Activated CD8-positive, alpha-beta T cell treated with anti-CD3 and anti-CD28 coated beads for 36 hours (primary cell): ENCODE results near the gene NEDD4L. TPM values are rescaled to one million over a fixed set of nuclear protein-coding genes. Genes with fewer than 3 reads are reported as not detected.

ENCODE experiments used
- ATAC-seq: fragments of 200-7000 bp; cut with Tn5 transposase; one replicate; pipeline ENCODE4 v1.10.0; 2021; ENCODE audit warnings: mild to moderate bottlenecking, moderate library complexity
- CTCF ChIA-PET: fragments of 350-600 bp; sonication (Branson Sonifier 250); formaldehyde crosslinking; loops from one replicate; lab custom pipeline; 2021; ENCODE audit warnings: antibody characterized with exemption; lab: Charles Lee
- POLR2A ChIA-PET: fragments of 350-600 bp; sonication (Branson Sonifier 250); formaldehyde crosslinking; loops from one replicate; lab custom pipeline; 2021; ENCODE audit warnings: antibody characterized with exemption; lab: Charles Lee
- DNase-seq: peaks from one replicate; pipeline ENCODE4 v3.0.0-alpha.2; 2020
- H3K27ac Mint-ChIP-seq: one replicate; pipeline ENCODE4 v1.8.0; 2021; ENCODE audit warnings: mild to moderate bottlenecking, mixed read lengths
- H3K27me3 Mint-ChIP-seq: one replicate; pipeline ENCODE4 v1.8.0; 2021; ENCODE audit warnings: mixed read lengths
- H3K36me3 Mint-ChIP-seq: one replicate; pipeline ENCODE4 v1.8.0; 2021; ENCODE audit warnings: low read depth, mixed read lengths
- H3K4me1 Mint-ChIP-seq: one replicate; pipeline ENCODE4 v1.8.0; 2021; ENCODE audit warnings: low read depth, mixed read lengths
- H3K4me3 Mint-ChIP-seq: one replicate; pipeline ENCODE4 v1.8.0; 2021; ENCODE audit warnings: mild to moderate bottlenecking, moderate library complexity, mixed read lengths
- H3K9me3 Mint-ChIP-seq: one replicate; pipeline ENCODE4 v1.8.0; 2021; ENCODE audit warnings: mixed read lengths
- intact Hi-C: fragments of 100-400 bp; cut with micrococcal nuclease; formaldehyde crosslinking; loops from one replicate; pipeline ENCODE4 v1.10.0; 2022
- total RNA-seq, 2 experiments: library from RNA; stranded (reverse); gene quantifications; one replicate each; pipeline ENCODE4 v1.2.3, GENCODE V29; 2021
- TF ChIP-seq, protein P1 (sequence below): fragments of 200-600 bp; IDR thresholded peaks from one replicate; pipeline ENCODE4 v1.8.0; 2022; ENCODE audit warnings: antibody characterized with exemption, mild to moderate bottlenecking

The NEDD4L gene
- total RNA-seq, 2 experiments from 2014 or later, result 7.5 to 8.5 TPM

GRCh38 chr18:58196881-58197872 is 153.2 kb downstream of the NEDD4L start:
- Mint-ChIP-seq H3K4me1 (peaks cover 16% of the 10 kb centered on the region), H3K27ac (no peak overlapping the region), H3K9me3 (no peaks in the 10 kb centered on the region), H3K27me3 (peaks cover 13% of the 10 kb centered on the region), H3K4me3 (no peak overlapping the region), H3K36me3 (no peaks in the 10 kb centered on the region)
- CTCF ChIA-PET, result interaction anchor here (1.3 to 1.4 kb wide), 3 partner anchors 16 to 52 kb away, joined by 3 to 4 read pairs (median 3); no protein-coding TSS in a partner anchor
- intact Hi-C loops, result no loop called here
- TF ChIP-seq, protein P1, sequence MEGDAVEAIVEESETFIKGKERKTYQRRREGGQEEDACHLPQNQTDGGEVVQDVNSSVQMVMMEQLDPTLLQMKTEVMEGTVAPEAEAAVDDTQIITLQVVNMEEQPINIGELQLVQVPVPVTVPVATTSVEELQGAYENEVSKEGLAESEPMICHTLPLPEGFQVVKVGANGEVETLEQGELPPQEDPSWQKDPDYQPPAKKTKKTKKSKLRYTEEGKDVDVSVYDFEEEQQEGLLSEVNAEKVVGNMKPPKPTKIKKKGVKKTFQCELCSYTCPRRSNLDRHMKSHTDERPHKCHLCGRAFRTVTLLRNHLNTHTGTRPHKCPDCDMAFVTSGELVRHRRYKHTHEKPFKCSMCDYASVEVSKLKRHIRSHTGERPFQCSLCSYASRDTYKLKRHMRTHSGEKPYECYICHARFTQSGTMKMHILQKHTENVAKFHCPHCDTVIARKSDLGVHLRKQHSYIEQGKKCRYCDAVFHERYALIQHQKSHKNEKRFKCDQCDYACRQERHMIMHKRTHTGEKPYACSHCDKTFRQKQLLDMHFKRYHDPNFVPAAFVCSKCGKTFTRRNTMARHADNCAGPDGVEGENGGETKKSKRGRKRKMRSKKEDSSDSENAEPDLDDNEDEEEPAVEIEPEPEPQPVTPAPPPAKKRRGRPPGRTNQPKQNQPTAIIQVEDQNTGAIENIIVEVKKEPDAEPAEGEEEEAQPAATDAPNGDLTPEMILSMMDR, result no peak
- DNase-seq (no peak), ATAC-seq (no peak)
- POLR2A ChIA-PET, result interaction anchor here (1.3 kb wide), 1 partner anchor 28 kb away, joined by 3 read pairs; no protein-coding TSS in a partner anchor

DNA sequence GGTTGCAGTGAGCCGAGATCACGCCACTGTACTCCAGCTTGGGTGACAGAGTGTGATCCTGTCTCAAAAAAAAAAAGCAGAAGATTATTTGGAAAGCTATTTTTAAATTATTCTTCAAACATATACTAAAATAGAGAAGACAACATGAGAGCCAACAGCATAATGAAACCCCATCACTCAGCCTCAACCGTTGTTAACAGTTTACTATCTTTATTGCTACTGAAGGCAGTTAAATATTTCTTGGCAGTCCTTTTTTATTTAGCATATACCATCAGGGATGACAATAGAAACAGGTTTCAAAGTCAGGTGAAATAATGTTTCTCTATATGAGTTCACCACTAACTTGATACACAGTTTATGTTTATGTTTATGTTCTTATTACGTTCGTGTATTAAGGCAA is 157.2 kb downstream of the NEDD4L start:
- POLR2A ChIA-PET, result no interaction called here
- TF ChIP-seq, protein P1, result no peak

DNA sequence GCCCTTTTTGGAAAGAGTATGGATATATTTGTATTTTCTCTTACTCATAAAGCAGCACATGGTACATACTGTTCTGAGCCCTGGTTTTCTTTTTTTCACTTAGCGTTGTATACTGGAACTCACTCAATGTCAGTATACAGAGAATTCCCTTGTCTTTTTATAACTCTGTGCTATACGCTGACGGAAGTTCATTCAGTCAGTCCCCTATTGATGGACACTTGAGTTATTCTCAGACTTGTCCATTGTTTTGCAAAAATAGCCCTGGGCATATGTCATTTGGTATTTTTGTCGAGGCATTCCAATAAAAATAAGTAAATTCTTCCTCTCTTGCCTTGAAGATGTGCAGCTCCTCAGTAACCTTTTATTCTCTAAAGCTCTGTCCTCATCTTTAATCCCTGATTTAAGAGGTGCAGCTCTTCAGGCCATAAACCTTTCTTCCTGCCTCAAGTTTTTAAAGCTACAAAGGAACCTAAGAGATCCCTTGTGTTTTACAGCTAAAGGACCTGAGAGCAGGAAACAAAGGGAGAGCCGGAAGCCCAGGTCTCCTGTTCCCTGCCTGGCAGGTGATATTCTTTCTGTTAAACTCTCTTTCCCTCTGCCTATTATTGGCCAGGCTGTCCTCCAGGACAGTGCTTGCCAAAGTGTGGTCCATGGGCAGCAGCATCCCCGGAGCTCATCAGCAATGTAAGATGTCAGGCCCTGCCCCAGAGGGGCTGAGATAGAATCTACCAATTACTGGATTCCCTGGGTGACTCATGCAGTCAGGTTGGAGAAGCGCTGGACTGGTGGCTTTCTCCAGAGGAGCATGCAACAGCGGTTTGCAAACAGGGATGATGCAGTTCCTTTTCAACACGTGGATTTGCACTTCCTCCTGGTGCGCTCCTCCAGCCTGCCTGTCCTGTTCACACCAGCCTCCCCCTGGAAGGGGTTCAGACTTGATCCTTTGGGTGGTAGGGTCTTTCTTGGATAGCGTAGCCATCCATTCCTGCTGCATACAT is 158.0 kb downstream of the NEDD4L start:
- ATAC-seq, result no peak
- no peak overlapping the region for H3K27ac Mint-ChIP-seq
- no peak overlapping the region for H3K4me3 Mint-ChIP-seq
- intact Hi-C loops, result no loop called here
- ChIA-PET POLR2A (no interaction called here), CTCF (no interaction called here)
- no peaks in the 10 kb centered on the region for H3K36me3 Mint-ChIP-seq
- H3K9me3 Mint-ChIP-seq, result no peaks in the 10 kb centered on the region
- DNase-seq, result no peak
- TF ChIP-seq, protein P1, result no peak
- peaks cover 3% of the 10 kb centered on the region for H3K27me3 Mint-ChIP-seq
- no peaks in the 10 kb centered on the region for H3K4me1 Mint-ChIP-seq

More for the DNA sequence above, 157.2 kb downstream of the NEDD4L start:
- intact Hi-C loops, result no loop called here
- H3K27me3 Mint-ChIP-seq, result peaks cover 3% of the 10 kb centered on the region
- DNase-seq, result no peak
- H3K4me1 Mint-ChIP-seq, result peaks cover 1% of the 10 kb centered on the region
- CTCF ChIA-PET, result no interaction called here
- no peaks in the 10 kb centered on the region for H3K36me3 Mint-ChIP-seq
- no peaks in the 10 kb centered on the region for H3K9me3 Mint-ChIP-seq
- no peak for ATAC-seq
- no peak overlapping the region for H3K27ac Mint-ChIP-seq
- no peak overlapping the region for H3K4me3 Mint-ChIP-seq

DNA sequence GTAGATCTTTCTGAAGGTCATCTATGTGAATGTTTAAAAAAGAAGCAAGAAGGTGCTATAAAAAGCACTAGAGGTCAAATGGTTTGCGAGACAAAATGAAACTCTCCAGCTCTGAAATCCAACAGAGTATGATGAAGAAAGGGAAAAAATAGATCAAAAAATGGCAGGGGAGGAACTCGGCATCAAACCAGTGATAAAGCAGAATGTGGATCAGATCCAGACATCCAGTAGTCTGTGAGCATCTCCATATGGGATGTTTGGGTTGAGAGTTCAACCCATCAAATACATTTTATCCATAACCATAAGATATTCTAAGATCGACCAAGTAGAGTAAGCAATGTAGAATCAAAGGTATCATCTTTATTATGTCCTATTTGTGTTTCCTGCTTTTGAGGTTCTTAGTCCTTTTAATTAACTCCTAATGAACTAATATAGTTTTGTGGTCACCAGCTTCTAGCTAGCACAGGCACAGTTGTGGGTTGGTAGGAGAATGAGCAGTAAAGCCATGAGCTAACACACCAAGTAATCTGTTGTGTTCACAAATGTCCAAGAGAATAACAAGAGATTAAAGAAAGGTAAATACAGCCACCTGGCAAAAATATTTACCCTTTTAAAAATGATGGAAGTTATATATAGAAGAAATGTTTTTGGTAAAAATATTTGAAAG is 160.9 kb downstream of the NEDD4L start:
- Mint-ChIP-seq H3K36me3 (no peaks in the 10 kb centered on the region), H3K4me3 (no peak overlapping the region), H3K27ac (no peak overlapping the region), H3K27me3 (peaks cover 2% of the 10 kb centered on the region), H3K4me1 (peaks cover 3% of the 10 kb centered on the region), H3K9me3 (no peaks in the 10 kb centered on the region)
- ChIA-PET POLR2A (interaction anchor here (0.6 kb wide), 1 partner anchor 981 kb away, joined by 3 read pairs; no protein-coding TSS in a partner anchor), CTCF (interaction anchor here (1.1 kb wide), 1 partner anchor 24 kb away, joined by 3 read pairs; no protein-coding TSS in a partner anchor)
- intact Hi-C loops, result no loop called here
- ATAC-seq (no peak), DNase-seq (no peak)
- TF ChIP-seq, protein P1, result no peak
